GM20431 (cell line): ENCODE results near the gene CRX.
"Not testable (repeated sequence)": the region's sequence is repeated elsewhere in the genome, so short reads cannot be mapped to it uniquely, and the experiment has no call there.

Experiments
- in situ Hi-C: fragments of 300-500 bp; cut with MseI, MboI; formaldehyde crosslinking; loops from one replicate; pipeline ENCODE4 v1.15.0; 2020; ENCODE audit warnings: low sequenced_read_pairs; ENCODE audit not compliant: unreplicated experiment

Gene CRX

DNA sequence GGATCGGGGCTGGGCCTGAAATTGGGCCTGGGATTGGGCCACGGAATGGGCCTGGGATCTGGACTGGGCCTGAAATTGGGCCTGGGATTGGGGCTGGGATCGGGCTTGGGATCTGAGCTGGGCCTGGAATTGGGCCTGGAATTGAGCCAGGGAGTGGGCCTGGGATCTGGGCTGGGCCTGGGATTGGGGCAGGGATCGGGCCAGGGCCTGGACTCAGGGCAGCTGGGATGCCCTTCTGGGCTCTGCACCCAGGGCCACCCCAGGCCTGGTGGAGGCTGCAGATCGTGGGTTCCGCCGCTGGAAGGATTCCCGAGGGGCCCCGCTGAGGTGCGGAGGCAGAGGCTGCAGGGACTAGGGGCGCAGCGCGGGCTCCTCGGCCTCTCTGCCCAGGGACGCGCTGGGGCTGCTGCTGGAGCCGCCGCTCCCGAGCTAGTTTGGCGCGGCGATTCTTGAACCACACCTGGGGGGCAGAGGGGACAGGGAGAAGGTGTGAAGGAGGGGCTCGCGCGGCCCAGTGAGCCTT is 19.2 kb upstream of the CRX start:
- in situ Hi-C loops, result no loop called here

DNA sequence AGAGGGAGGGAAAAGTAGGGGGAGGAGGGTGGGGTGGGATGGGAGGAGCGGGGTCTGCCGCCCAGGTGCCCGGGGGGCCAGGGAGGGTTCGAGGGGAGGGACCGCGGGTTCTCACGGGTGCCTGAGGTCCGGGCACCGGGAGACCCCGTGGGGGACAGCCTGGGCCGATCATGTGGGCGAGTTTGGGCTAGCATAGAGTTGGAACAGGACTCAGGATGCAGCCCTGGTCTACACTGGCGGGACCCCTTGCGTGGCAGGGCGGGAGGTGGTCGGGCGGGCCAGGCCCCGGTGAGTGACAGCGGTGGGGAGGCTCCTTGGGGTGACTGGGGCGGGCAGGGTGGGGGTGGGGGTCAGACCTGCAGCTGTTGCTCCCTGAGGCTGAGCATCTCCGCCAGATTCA is 18.6 kb upstream of the CRX start:
- in situ Hi-C loops, result not testable (repeated sequence)

DNA sequence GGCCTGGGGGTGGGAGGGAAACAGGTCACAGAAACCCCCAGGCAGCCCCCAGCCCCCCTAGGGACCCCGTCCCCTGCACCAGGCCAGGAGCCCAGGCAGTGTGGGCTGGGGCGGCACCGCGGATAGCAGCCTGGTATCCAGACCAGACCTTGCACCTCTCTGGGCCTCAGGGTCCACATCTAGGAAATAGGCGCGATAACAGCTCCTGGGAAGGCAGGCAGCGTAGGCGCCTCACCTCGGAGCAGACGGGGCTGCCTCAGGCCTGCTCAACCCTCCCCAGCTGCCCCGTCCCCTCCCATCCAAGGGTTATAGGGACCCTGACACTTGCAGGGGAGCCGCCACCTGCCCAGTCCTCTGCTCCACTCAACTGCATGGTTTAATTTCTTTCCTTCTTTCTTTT is 18.1 kb upstream of the CRX start:
- in situ Hi-C loops, result not testable (repeated sequence)

DNA sequence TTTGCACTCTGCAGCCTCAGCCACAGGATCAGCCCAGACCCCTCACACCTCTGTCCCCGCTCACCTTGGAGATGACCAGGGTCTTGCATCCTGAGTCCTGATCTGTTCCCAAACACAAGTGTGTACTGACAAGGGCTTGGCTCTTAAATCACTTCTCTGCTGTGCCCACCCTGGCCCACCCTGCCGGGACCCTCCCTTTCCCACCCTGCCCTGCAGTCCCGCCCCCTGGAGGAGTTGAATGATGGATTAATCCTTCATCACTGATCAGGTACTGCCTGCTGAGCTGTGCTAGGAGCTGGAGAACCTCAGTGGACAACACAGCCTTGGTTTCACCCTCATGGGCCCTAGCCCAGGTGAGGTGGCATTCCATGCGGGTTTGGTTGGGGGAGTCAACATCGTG is 17.3 kb upstream of the CRX start, which contains the start of gene TPRX1:
TPRX1 (minus strand) TSS at position 101 of the 400 bp plus-strand sequence; CDS start at position 89, 12 bp downstream.
- in situ Hi-C loops, result not testable (repeated sequence)

DNA sequence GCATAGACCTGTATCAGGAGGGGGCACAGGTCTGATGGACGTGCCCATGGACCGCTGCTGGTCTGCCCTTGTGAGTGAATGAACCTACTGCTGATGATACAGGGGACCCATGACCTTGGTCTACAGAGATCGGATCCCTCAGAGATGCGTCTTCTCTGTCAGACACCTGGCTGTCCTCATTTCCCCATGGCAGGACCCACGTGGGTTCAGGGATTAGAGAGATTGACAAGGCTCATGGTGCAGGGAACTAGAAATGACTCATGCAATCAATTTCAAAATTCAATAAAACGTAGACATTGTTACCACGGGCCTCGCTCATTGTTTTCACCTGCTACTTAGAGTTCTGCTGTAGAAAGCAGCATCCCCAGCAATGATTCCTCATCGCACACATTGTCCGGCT is 16.4 kb upstream of the CRX start:
- in situ Hi-C loops, result no loop called here

DNA sequence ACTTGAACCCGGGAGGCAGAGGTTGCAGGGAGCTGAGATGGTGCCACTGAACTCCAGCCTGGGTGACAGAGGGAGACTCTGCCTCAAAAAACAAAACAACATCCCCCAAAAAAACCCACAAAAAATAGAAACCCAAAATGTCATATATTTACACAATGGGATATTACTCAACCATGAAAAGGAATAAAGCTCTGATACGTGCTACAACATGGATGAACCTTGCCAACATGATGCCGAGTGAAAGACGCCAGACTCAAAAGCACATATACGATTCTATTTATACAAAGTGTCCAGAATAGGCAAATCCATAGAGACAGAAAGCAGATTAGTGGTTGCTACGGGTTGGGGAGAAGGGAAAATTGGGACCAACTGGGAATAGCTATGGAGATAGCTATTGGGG is 15.3 kb upstream of the CRX start:
- in situ Hi-C loops, result no loop called here

DNA sequence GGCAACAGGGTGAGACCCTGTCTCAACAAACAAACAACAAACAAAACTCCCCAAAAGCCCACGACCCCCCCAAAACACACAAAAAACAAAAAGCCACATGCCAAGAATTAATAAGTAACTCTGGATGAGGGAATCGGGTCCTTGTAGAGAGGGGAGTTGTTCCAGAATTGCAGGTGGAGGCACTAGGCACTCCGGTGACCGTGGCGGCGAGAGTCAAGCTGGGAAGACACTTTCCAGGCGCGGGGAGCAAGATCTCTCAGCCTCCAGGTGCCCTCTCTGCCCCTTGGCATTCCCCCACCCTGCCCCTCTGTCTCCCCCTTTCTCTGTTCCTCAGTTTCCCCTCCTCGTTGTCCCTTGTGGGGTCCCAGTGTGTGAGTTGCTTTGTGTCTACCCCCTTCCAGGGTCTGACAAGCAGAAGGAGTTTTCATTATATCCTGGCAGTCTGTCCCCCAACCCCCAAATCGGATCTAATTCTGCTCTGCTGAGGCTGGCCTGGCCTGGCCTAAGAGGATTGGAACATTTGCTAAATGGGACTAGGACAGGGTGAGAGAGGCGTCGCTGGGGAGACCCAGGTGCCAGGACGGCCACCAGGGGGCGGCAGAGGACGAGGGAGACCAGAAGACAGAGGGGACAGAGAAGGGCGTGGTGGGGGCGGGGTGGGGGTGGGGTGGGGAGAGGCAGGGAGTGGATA is 8.3 kb upstream of the CRX start:
- in situ Hi-C loops, result no loop called here

DNA sequence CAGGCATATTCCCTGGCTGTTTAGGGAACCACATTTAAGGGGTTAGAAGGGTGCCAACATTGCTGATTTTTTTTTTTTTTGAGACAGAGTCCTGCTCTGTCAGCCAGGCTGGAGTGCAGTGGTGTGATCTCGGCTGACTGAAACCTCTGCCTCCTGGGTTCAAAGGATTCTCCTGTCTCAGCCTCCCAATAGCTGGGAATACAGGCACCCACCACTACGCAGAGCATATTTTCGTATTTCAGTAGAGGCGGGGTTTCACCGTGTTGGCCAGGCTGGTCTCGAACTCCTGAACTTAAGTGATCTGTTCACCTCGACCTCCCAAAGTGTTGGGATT is 7.8 kb upstream of the CRX start:
- in situ Hi-C loops, result no loop called here

DNA sequence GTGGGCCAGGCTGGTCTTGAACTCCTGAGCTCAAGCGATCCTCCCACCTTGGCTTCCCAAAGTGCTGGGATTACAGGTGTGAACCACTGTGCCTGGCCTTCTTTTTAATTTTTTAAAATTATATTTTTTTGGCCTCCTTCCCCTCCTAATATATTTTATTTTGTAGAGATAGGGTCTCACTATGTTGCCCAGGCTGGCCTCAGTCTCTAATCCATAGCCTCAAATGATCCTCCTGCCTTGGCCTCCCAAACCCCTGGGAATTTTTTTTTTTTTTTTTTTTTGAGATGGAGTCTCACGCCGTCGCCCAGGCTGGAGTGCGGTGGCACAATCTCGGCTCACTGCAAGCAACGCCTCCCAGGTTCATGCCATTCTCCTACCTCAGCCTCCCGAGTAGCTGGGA is 5.5 kb upstream of the CRX start:
- in situ Hi-C loops, result not testable (repeated sequence)

DNA sequence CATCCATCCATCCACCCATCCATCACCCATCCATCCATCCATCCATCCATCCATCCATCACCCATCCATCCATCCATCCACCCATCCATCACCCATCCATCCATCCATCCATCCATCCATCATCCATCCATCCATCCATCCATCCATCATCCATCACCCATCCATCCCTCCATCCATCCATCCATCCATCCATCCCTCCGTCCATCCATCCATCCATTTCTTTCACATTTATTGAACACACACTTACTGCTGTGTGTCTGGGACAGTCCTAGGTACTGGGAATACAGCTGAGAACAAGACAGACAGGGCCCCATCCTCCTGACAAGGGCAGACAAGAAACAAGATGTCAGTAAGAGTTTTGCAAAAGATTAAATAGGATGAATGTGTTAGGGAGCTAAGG is 3.5 kb upstream of the CRX start:
- in situ Hi-C loops, result not testable (repeated sequence)

DNA sequence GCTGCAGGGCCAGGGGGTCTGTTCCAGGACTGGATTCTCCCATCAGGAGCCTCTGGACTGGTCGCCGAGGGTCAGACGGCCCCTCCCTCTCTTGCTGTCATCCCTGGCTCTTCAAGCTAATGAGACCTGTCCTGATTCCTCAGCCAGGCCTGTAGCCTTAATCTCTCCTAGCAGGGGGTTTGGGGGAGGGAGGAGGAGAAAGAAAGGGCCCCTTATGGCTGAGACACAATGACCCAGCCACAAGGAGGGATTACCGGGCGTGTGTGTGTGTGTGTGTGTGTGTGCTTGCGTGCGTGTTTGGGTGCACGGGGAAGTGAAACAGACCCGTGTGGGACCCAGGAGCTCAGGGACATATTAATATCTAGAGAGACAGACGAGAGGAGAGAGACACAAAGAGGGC is 1.9 kb upstream of the CRX start:
- in situ Hi-C loops, result no loop called here

DNA sequence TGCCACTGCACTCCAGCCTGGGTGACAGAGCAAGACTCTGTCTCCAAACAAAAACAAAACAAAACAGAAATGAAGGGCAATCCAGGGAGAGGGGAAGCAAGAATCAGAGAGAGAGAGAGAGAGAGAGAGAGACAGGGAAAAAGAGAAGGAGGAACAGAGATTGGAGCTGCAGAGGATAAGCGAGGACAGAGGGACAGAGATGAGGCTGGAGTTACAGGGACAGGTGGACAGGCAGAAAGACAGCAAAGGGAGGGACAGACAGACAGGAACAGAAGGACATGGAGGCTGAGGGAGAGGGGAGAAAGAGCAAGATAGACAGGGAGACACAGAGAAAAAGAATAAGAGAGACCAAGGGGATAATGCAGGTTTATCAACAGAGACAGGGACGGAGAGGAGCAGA is 1.3 kb upstream of the CRX start:
- in situ Hi-C loops, result no loop called here

DNA sequence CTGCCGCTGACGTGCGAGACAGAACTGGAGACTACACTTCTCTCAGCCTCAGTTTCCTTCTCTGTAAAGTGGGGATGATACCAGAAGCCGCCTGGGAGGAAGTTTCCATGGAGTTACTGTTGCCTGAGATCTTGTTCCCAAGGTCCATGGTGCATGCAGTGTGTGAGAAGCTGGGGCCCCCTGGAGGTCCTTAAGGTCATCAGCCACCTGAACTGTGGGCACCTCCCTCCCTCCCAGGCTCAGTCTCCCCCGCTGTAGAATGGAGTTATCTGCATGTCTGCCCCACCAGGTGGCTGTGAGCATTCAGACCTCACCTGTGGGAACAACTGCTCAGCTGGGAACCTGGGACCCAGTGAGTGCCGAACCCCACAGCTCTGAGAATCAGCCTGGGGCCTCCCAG is 2.7 kb downstream of the CRX start:
- in situ Hi-C loops, result no loop called here

DNA sequence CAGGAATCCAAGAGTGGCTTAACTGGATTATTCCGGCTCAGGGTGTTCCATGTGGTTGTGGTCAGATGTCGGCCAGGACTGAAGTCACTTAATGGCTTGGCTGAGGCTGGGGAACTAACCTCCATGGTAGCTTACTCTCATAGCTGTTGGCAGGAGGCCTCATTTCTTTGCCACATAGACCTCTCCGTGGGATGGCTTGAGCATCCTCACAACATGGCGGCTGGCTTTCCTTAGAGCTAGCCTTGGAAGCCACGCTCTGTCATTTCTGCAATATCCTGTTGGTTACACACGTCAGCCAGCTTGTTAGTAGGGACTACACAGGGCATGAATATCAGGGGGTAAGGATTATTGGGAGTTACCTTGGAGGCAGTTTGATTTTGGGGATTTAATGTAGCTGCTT is 5.1 kb downstream of the CRX start:
- in situ Hi-C loops, result no loop called here

DNA sequence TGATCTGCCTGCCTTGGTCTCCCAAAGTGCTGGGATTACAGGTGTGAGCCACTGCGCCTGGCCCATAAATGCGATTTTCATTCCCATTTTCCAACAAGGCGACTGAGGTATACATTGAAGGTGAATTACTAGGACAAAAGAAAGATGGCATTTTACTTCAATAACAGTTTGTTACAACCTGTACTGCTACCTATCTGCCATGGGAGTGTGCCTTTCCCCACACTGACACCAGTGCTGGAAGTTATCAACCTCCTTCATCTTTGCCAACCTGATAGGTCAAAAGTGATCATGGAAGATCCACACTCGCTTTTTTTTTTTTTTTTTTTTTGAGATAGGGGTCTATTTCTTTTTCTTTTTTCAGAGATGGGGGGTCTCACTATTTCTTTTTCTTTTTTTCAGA is 11.0 kb downstream of the CRX start:
- in situ Hi-C loops, result no loop called here

DNA sequence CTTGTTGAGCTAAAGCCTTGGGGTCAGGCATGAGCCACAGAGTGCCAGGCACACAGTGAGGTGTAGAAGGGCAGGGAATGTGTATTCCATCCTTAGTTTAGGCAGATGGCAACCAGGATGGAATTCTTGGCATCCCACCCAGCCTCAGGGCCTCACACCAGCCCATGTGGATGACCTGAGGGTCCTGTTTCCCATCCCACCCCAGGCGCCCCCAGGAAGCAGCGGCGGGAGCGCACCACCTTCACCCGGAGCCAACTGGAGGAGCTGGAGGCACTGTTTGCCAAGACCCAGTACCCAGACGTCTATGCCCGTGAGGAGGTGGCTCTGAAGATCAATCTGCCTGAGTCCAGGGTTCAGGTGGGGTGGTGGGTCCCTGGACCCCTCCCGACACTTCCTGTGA is 14.3 kb downstream of the CRX start:
- in situ Hi-C loops, result no loop called here

DNA sequence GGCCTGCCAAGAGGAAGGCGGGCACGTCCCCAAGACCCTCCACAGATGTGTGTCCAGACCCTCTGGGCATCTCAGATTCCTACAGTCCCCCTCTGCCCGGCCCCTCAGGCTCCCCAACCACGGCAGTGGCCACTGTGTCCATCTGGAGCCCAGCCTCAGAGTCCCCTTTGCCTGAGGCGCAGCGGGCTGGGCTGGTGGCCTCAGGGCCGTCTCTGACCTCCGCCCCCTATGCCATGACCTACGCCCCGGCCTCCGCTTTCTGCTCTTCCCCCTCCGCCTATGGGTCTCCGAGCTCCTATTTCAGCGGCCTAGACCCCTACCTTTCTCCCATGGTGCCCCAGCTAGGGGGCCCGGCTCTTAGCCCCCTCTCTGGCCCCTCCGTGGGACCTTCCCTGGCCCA is 17.7 kb downstream of the CRX start:
- in situ Hi-C loops, result no loop called here

DNA sequence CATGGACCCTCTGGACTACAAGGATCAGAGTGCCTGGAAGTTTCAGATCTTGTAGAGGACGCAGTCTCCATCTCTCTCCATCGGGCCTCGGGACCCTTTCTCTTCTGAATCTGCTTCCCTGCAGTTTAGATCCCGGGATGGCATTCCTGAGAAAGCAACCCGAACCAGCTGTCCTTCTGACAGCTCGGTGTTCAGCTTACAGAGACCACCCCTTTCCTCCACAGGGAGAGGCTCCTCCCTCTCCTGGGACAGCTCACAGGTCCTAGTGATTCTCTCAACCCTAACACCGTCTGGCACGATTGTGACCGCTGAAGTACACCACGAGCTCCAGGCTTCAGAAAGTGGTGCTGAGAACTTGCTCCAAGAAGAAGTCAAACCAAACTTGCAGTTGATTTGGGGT is 18.2 kb downstream of the CRX start:
- in situ Hi-C loops, result no loop called here

DNA sequence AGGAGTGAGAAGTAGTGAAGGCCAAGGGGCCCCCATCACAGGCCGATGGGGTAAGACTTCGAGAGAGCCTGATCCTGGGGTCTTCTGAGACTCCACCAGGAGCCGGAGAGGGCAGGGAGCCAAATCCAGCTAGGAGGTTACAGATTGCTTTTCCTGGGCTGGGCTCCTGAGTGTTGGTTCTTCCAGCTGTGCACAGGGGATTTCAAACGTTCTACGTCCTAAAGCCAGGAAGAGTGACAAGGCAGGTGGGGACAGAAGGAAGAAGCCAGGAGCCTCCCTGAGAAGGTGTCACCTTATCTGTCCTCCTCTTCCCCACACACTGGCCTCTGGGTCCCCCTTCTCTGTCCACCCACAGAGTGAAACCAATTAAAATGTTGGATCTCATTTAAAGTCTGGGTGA is 21.2 kb downstream of the CRX start:
- in situ Hi-C loops, result no loop called here

DNA sequence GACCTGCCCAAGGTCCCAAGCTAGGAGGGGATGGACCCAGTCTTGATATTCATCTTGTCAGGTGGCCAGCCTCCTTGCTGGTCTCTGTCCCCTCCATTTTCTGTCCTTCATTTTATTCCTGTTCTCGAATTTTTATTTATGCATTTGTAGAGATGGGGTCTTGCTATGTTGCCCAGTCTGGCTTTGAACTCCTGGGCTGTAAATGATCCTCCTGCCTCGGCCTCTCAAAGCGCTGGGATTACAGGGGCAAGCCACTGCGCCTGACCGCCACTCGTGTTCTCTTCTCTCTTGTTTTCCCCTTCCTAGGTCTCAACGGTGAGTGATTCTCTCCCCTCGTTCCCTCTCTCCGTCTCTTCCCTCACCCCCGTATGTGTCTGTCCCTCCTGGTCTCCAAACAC is 26.7 kb downstream of the CRX start:
- in situ Hi-C loops, result no loop called here

DNA sequence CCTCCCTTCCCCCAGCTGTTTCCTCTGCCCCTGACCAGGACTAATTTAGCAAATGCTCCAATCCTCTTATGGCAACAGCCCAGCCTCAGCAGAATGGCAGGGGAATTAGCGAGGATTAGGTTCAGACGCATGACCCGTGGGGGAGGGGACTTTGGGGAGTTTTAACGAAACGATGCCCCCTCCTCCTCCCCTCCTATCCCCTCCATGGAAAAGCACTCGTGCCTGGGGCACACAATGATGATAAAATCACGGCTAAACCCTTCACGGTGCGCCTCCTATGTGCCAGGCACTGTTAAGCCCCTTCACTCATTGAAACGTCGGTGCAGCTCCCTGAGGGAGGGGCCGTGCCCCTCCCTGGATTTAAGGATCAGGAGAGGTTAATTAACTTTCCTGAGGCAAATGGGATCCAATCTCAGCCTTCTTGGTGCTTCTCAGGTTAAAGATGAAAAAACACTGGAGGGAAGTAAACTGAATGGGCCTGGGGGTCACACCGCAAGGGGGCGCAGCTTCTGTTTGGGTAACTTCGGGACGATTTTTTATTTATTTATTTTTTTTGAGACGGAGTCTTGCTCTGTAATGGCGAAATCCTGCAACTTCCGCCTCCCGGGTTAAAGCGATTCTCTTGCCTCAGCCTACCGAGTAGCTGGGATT is 27.2 kb downstream of the CRX start:
- in situ Hi-C loops, result no loop called here

DNA sequence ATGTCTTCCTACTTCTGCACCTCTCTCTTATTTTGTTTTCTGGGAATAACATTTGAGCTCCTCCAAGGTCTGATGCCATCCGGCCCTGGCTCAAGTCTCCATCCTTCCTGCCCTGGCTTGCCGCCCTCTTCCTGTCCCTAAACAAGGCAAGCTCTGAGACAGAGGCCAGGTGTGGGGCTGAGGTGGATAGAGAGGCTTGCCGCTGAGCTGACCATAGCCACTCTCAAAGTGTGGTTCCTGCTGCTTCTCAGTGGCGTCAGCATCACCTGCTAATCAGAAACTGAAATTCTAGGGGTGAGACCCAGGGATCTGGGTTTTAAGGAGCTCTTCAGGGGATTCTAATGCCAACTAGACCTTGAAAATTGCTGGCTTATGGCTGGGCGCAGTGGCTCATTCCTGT is 31.3 kb downstream of the CRX start:
- in situ Hi-C loops, result no loop called here
